Right lung (tissue), 5 donors: Measurements from ENCODE around the gene EVL. TPM values are rescaled to one million over a fixed set of nuclear protein-coding genes. Genes with fewer than 3 reads are reported as not detected.

Experiments
- polyA plus RNA-seq, 5 donors: library from polyadenylated mRNA; unstranded; fragments of 120-200 nt; gene quantifications; one replicate each; pipeline versions ENCODE4 v1.2.1 to v1.2.3, GENCODE V29; 2013; ENCODE audit warnings: inconsistent platforms in 1 of 5, low replicate concordance in 1 of 5; ENCODE audit not compliant: insufficient read length in 5 of 5, insufficient read depth in 1 of 5

Gene EVL
- polyA plus RNA-seq, 5 donors = 169 to 258 (median 211) TPM

Other genes starting within 250 kb of the EVL start
- gene DEGS2, start 94.2 kb downstream of the EVL start, polyA plus RNA-seq = 1 to 10 TPM; 2.3 to 9.9 (median 5.8) TPM
- gene YY1, start 173.7 kb downstream of the EVL start, polyA plus RNA-seq = 100 to 1,000 TPM; 104 to 140 (median 120) TPM
- 100 to 1,000 TPM in 1 of 5 donors, 10 to 100 TPM in 4; 57.4 to 109 (median 90.8) TPM for gene SLC25A29, start 241.0 kb downstream of the EVL start, polyA plus RNA-seq